GM21576 (cell line): Measurements from ENCODE around the gene RPS29.
A peak's percentile ranks its signal among the peaks of the same experiment; 100 is the strongest.
"Not testable (repeated sequence)": the region's sequence is repeated elsewhere in the genome, so short reads cannot be mapped to it uniquely, and the experiment has no call there.

Experiments
- ATAC-seq: cut with Tn5 transposase; IDR thresholded peaks from one replicate; pipeline ENCODE4 v1.9.1; 2021; ENCODE audit warnings: mild to moderate bottlenecking, moderate library complexity; ENCODE audit not compliant: unreplicated experiment

RPS29 gene

DNA sequence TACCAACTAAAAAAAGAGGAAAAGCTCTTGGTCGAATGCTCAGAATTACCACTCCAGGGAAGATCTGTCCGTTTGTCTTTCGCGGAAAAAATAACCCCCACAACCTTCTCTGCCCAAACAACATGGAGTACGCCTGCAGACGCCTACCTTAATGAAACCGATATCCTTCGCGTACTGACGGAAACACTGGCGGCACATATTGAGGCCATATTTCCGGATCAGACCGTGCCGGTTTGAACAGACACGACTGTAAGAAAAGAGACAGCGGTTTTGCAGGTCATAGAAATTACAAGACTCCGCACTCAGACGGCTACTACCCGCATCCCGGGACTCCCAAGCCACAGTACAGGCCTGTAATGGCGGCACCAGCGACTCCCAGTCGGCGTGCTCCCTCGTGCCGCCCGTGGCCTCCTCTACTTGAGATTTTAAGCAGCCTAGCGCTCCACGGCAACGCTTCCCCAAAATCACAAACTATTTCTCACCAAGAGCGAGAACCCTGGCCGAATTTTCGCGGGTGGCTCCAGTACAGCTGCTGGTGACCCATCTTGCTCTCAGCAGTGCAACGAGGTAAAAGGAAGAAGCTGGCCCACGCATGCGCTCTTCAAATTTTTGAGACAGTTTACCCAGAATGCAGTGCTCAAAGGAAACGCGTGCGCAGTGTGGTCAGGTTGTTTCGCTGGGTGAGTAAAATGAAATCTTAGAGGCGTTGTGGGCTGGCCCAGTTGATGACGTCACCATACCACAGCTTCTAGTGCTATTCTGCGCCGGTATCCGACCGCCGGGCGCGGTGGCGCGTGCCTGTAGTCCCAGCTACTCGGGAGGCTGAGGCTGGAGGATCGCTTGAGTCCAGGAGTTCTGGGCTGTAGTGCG, at the start of gene RPS29:
TSS of gene RPS29 (minus strand) at position 578 of the 870 bp plus-strand sequence. CDS start at position 544, 34 bp downstream.
- ATAC-seq, result peak; percentile 90

DNA sequence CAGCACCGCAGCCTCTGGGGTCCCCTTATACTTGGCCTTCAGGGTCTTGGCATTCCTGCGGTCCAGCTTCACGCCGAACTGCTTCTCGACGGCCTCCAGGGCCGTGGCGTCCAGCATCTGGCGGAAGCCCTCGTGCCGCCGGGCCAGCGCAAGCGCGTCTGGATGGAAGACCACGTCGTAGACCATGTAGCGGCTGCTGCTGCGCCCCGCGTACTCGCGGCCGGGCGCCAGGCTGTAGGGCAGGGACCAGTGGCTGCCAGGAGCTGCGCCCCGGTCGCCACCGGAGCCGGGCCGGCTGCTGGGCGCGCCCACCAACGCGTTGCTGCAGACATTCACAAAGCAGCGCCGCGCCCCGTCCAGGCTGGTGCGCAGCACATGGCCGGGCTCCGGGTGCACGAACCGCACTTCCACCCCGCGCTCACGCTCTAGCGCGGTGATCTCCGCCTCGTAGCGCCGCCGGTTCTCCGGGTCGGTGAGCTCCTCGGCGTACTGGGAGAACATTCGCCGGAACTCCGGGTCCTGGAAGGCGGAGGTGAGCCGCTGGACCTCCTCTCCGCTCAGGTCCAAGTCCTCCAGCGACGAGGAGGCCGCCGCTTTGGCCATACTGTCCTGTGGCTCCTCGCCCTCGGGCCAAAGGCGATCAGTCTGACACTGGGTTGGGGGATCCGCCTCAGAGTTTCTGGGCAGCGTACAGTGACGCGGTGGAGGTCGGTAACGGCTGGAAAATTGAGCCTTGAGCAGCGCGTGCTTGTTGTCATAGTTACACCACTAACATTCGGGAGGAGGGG, 48.6 kb upstream of the RPS29 start, which contains the start of gene DNAAF2:
TSS of gene DNAAF2 (minus strand) at position 698 of the 788 bp plus-strand sequence. CDS start at position 603, 95 bp downstream.
- peak; percentile 37 for ATAC-seq

DNA sequence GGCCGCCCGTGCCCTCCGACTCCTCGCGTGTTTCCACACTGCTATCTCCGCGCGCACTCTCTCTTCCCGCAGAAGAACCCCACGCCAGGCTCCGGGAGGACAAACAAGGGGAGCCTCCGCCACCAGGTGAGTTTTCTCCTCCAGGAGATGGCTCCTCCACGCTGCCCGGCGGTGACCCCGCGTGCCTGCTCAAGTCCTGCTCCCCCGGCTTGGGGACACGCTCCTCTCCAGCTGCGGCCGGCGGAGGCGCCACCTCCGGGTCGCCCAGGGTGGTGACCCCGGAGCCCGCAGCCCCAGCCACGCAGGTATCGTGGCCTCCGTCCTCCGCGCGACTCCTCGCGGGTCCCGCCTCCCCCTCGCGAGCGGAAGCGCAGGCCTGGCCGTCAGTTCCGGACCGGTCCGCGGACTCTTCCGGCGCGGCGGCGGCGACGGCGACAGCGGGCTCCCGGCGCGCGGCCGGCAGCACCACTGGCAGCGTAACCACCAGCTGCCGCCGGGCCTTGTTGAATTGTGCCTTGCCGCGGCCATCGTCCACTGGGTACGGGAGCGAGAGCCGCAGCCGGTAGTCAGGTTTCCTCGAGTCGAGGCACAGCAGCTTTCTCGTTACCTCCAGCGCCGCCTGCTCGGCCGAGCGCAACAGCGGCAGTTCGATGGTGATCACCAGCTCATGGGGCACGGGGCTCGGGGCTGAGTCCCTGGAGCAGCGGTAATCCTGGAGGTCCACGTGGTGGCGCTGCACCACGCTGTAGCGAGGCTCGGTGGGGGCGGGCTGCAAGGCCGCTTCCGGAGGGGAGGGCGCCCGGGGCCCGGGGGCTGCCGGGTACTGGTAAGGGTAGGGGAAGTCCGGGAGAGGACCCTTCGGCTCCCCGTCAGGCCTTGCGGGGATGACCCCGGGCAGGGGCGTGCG, 47.7 kb upstream of the RPS29 start:
- ATAC-seq, result peak; percentile 72

DNA sequence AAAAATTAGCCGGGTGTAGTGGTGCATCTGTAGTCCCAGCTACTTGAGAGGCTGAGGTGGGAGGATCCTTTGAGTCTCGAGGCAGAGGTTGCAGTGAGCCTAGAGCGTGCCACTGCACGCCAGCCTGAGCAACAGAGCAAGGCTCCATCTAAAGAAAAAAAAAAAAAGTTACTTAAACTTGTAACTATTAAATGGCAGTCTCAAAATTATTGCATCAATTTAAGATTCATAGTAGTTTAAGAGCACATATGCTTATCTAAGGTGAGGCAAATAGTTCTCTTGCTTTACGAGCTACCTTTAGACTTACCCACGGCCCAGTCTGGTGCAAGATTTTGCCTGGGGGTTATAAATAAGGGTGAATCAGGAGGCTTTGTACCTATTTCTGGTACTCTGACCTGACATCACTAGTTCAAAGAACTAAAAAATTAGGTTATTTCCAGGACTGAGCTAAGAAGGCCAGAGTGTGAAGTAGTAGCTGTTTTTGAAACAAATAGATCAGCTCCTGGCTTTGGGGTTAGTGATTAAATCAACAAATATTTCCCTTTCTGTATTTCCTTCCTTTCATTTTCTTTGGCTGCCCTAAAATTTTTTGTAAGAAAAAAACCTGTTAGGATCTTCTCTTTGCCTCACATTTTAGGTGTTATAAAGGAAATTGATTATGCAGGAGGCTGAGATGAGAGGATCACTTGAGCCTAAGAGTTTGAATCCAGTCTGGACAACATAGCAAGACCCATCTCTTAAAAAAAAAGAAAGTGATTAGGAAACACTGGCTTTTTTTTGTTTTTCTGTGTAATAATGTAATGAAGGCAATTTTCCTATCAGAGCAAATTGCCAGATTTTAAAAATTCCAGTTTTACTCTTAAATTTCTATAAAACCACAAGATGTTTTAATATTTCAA, 38.0 kb upstream of the RPS29 start:
- no peak for ATAC-seq

DNA sequence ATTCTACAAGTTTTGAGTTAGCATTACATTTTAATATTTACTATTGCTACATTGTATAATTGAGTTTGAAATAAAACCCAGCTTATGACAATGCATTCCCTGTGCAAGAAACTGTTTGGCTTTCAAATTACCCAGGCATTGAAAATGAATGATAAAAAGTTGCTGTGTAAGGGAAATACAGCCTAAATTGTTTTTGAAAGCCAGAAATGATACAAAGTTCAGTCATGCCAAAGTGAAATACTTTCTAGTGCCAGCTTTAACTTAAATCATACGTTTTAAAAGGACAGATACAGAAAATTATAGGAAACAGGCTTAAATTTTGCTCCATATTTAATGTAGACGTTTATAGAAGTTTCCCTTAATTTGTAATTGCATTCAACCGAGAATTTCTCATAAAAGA, 37.2 kb upstream of the RPS29 start:
- ATAC-seq, result no peak

DNA sequence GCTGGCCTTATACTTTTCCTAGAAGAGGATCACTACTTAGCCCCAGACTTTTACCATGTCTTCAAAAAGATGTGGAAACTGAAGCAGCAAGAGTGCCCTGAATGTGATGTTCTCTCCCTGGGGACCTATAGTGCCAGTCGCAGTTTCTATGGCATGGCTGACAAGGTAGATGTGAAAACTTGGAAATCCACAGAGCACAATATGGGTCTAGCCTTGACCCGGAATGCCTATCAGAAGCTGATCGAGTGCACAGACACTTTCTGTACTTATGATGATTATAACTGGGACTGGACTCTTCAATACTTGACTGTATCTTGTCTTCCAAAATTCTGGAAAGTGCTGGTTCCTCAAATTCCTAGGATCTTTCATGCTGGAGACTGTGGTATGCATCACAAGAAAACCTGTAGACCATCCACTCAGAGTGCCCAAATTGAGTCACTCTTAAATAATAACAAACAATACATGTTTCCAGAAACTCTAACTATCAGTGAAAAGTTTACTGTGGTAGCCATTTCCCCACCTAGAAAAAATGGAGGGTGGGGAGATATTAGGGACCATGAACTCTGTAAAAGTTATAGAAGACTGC, 35.9 kb upstream of the RPS29 start:
- no peak for ATAC-seq

DNA sequence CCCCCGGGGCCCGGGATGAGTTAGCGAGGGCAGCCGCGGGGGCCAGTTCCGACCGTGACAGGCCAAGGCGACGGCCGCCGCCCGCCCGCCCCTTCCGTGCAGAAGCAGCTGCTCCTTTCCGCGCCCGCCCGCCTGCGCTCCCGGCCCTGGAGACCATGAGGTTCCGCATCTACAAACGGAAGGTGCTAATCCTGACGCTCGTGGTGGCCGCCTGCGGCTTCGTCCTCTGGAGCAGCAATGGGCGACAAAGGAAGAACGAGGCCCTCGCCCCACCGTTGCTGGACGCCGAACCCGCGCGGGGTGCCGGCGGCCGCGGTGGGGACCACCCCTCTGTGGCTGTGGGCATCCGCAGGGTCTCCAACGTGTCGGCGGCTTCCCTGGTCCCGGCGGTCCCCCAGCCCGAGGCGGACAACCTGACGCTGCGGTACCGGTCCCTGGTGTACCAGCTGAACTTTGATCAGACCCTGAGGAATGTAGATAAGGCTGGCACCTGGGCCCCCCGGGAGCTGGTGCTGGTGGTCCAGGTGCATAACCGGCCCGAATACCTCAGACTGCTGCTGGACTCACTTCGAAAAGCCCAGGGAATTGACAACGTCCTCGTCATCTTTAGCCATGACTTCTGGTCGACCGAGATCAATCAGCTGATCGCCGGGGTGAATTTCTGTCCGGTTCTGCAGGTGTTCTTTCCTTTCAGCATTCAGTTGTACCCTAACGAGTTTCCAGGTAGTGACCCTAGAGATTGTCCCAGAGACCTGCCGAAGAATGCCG, 35.1 kb upstream of the RPS29 start:
- peak; percentile 17 for ATAC-seq

DNA sequence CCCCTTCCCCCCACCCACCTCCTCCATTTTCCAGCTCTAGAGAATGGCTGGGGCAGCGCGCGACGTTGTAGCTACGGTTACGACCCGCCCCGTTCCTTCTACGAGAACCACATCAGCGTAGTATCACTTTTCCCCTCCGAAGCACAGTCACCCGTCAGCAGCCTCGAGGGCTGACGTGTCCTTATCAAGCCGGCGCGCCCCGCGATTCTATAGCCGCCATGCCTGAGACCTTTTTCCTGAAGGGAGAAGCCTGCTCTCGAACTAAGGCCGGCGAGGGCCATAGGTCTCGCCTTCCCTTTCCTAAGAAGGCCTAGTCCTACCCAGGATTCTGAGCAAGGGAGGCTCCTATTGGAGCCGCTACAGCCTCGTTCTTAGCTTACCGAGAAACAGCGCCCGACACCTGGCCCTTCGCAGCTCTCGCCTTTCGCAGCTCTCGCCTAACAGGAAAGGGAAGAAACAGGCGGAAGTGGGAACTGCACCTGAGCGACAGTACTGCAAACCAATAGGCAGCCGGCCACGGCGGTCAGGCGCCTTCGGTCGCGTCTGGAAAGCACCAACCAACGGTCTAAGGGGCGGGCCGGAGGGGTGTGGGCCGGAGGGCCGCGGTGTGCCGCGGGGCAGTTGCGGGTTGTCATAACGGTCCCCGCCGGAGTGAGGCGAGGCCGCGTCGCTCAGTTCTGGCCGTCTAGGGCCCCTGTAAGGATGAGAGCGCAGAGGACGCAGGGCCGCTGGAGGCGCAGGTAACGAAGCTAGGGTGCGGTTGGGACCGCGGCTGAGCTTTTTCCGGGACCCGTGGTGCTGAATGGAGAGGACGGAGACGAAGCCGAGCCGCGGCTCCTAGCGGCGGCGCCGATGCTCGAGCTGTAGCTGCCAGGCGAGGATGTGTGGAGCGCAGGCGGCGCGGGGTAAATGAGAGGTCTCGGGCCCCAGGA, 34.3 kb upstream of the RPS29 start, which contains the start of the genes MGAT2 and RPL36AL:
TSS of gene MGAT2 (plus strand) at position 618 of the 932 bp plus-strand sequence. CDS start 470 bp downstream, outside the sequence.
TSS of gene RPL36AL (minus strand) at position 445 of the 932 bp plus-strand sequence. CDS start 1,522 bp downstream, outside the sequence.
- peak; percentile 89 for ATAC-seq

DNA sequence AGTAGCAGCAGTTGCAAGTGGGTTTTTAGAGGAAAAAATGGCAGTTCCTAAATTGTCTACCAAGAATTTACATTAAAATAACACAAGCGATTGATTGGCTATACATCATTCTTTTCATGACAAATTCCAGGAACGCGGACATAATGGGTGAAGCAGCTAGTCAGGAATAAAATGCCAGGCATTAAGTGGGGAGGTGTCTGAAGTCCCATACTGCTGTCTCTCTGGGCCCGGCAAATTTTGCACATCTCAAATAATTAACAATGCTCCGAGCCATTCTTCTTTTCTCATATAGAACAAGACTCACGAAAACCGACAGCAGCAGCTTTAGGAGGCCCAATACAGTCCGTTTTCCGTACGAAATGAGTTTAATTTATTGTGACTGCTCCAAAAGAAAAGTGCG, 33.5 kb upstream of the RPS29 start:
- ATAC-seq, result no peak

DNA sequence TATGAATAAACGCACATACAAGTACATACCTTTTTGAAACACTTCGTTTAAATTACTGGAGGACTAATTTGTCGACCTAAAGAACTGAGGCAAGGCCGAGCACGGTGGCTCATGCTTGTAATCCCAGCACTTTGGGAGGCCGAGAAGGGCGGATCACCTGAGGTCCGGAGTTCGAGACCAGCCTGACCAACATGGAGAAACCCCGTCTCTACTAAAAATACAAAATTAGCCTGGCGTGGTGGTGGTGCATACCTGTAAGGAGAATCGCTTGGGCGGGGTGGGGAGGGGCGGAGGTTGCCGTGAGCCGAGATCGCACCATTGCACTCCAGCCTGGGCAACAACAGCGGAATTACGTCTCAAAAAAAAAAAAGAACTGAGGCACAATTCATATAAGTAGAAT, 33.1 kb upstream of the RPS29 start:
- not testable (repeated sequence) for ATAC-seq

DNA sequence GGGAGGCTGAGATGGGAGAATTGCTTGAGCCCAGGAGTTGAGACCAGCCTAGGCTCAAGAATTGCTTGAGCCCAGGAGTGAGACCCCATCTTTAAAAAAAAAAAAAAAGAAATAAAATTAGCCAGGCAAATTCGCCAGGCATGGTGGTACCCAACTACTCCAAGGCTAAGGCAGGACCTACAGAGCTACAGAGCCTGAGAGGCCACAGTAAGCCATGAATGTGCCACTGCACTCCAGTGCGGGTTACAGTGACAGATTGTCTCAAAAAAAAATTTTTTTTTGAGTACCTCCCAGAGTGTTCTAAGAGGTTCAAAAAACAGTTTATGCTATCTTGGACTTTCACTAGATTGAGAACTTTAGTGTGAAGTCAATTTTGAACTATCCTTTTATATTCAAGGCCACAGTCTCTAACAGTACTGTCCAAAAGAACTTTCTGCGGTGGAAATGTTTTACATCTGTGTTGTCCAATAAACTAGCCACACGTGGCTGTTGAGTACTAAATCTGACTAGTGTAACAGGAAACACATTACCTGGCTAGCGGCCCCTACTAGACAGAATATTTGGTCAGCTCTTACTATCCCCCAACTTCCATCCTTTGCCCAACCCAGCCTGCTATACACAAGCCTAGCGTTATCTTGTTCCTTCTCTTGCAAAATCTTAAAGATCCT, 31.8 kb upstream of the RPS29 start:
- no peak for ATAC-seq

DNA sequence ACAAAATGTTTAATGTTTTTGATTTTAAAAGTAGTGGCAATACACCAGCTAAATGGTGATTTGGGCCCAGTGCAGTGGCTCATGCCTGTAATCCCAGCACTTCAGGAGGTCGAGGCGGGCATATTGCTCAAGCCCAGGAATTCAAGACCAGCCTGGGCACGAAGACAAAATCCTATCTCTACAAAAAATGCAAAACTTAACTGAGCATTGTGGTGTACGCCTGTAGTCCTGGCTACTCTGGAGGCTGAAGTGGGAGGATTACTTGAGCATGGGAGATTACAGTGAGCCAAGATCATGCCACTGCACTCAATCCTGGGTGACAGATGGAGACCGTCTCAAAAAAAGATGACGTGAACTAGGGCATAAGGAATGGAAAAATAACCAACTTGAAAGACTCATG, 29.6 kb upstream of the RPS29 start:
- no peak for ATAC-seq

DNA sequence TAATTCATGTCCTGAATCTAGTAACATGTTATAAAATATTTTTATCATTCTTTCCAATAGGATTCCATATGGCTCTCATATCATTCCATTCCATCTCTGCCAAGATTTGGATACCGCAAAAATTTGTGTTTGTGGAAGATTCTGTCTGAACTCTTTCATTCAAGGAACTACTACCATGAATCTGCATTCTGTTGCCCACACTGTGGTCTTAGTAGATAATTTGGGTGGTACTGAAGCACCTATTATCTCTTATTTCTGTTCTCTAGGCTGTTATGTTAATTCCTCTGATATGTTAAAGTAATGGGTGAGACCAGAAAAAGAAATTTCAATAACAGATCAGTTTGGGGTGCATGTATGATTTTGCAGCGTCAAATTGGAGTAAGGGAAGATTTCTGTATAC, 28.0 kb upstream of the RPS29 start:
- no peak for ATAC-seq

DNA sequence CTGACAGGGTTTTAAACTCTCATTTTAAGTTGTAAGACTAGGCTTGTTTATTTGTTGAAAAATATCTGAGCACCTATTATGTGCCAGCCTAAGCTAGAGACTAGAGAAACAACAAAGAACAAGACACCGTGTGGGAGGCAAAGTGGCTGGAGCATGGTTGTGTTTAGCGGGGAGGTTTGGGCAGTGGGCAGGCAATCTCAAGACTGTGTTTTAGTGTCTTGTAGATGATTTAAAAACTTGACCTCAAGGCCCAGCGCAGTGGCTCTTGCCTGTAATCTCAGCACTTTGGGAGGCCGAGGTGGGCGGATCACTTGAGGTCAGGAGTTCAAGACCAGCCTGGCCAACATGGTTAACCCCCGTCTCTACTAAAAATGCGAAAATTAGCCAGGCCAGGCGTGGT, 26.5 kb upstream of the RPS29 start:
- ATAC-seq, result no peak

DNA sequence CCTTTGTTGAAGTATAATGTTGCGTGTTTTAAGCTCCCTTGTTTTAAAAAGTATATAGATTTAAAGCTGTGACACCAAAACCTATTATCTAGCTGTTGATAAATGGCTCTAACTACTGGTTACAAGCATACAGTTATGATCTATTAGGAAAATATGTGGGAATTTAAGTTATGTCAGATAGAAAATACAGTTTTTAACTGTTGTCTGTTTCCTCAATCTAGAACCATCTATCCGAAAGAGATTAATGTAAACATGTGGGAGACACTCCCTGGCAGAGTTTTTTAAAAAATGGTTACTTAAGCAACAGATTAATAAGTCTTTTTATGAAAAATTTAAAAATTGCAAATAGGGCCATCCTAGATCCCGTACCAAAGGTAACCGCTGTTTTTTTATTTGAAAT, 26.1 kb upstream of the RPS29 start:
- ATAC-seq, result no peak

DNA sequence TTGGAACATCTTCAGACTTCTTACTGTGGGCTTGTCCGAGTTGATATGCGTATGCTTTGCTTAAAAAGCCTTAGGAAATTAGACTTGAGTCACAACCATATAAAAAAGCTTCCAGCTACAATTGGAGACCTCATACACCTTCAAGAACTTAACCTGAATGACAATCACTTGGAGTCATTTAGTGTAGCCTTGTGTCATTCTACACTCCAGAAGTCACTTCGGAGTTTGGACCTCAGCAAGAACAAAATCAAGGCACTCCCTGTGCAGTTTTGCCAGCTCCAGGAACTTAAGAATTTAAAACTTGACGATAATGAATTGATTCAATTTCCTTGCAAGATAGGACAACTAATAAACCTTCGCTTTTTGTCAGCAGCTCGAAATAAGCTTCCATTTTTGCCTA, 21.4 kb upstream of the RPS29 start:
- no peak for ATAC-seq
